Karpas-422 (cell line): ENCODE measurements around the gene SERPINH1. TPM values are rescaled to one million over a fixed set of nuclear protein-coding genes. Genes with fewer than 3 reads are reported as not detected.

Experiments
- DNase-seq: peaks from one replicate; pipeline ENCODE4 v3.0.0-alpha.2; 2015
- H2AFZ ChIP-seq: fragments of 200-600 bp; sonication (generic); 2 replicates; pipeline ENCODE4 v1.6.1; 2014; ENCODE audit warnings: antibody characterized with exemption, low read length, mixed read lengths
- H3K27ac ChIP-seq: fragments of 200-600 bp; sonication (generic); 2 replicates; pipeline ENCODE4 v1.5.1; 2014; ENCODE audit warnings: mild to moderate bottlenecking, low read length, moderate library complexity
- H3K27me3 ChIP-seq: fragments of 200-600 bp; sonication (generic); 2 replicates; pipeline ENCODE4 v1.6.1; 2014; ENCODE audit warnings: low read length, mixed read lengths
- H3K36me3 ChIP-seq: fragments of 200-600 bp; sonication (generic); 2 replicates; pipeline ENCODE4 v1.6.1; 2014; ENCODE audit warnings: low read length, mixed read lengths; ENCODE audit not compliant: insufficient read depth
- H3K4me1 ChIP-seq: fragments of 200-600 bp; sonication (generic); 2 replicates; pipeline ENCODE4 v1.6.1; 2014; ENCODE audit warnings: mild to moderate bottlenecking, low read length, mixed read lengths
- H3K4me2 ChIP-seq: fragments of 200-600 bp; sonication (generic); 2 replicates; pipeline ENCODE4 v1.6.1; 2014; ENCODE audit warnings: low read length, low read depth, mild to moderate bottlenecking; ENCODE audit not compliant: poor library complexity, severe bottlenecking
- H3K4me3 ChIP-seq: fragments of 200-600 bp; sonication (generic); 2 replicates; pipeline ENCODE4 v1.5.1; 2014; ENCODE audit warnings: mild to moderate bottlenecking, antibody characterized with exemption, low read length, mixed read lengths
- H3K79me2 ChIP-seq: fragments of 200-600 bp; sonication (generic); 2 replicates; pipeline ENCODE4 v1.6.1; 2014; ENCODE audit warnings: mild to moderate bottlenecking, low read length, mixed read lengths
- H3K9ac ChIP-seq: fragments of 200-600 bp; sonication (generic); 2 replicates; pipeline ENCODE4 v1.6.0; 2014; ENCODE audit warnings: low read length
- H3K9me2 ChIP-seq: fragments of 200-600 bp; sonication (generic), shearing (Covaris generic); replicated peaks from 2 replicates; pipeline ENCODE4 v1.6.0; 2014; ENCODE audit warnings: mild to moderate bottlenecking, low read length, moderate library complexity; ENCODE audit not compliant: insufficient read depth
- H3K9me3 ChIP-seq: fragments of 300-700, 200-600 bp; sonication (generic); 2 replicates; pipeline ENCODE4 v1.6.1; 2014; ENCODE audit warnings: low read length, mixed read lengths
- H4K20me1 ChIP-seq: fragments of 200-600 bp; sonication (generic); 2 replicates; pipeline ENCODE4 v1.6.1; 2014; ENCODE audit warnings: mild to moderate bottlenecking, antibody characterized with exemption, low read length, low read depth; ENCODE audit not compliant: insufficient read depth
- total RNA-seq: library from RNA; depleted of rRNA; stranded (reverse); fragments of >200 nt; shearing (Covaris generic); gene quantifications from 2 replicates; pipeline ENCODE4 v1.2.3, GENCODE V29; 2014; ENCODE audit warnings: low replicate concordance

The SERPINH1 gene
- total RNA-seq, 1 experiment from 2014 or later = 10.5 TPM

- Histone ChIP-seq H3K79me2 (peaks cover 98% of the 10 kb centered on the region), H3K4me2 (peak overlapping the region; percentile 80), H3K4me3 (peak overlapping the region; percentile 80; the same call in 1 of the 2 replicates), H3K9ac (peak overlapping the region; percentile 97), H3K27ac (peak overlapping the region; percentile 99), H3K9me2 (no peaks in the 10 kb centered on the region), H3K27me3 (no peaks in the 10 kb centered on the region), H2AFZ (no peak overlapping the region), H3K9me3 (no peaks in the 10 kb centered on the region), H3K4me1 (peaks cover 87% of the 10 kb centered on the region), H4K20me1 (peaks cover 21% of the 10 kb centered on the region), H3K36me3 (peaks cover 18% of the 10 kb centered on the region; the same call in 1 of the 2 replicates)
- no peak for DNase-seq
Observed at GRCh38 chr11:75520688-75521087, 41.4 kb upstream of the SERPINH1 start.

GRCh38 chr11:75522286-75523044 is 39.6 kb upstream of the SERPINH1 start:
- Histone ChIP-seq H3K4me3 (peak overlapping the region; percentile 80), H3K36me3 (0 out of 2 replicates have a peak, but pooled peaks cover 12% of the 10 kb centered on the region), H3K9me3 (no peaks in the 10 kb centered on the region), H3K79me2 (peaks cover 80% of the 10 kb centered on the region), H3K9me2 (no peaks in the 10 kb centered on the region), H3K27ac (peak overlapping the region; percentile 99), H3K4me1 (peaks cover 75% of the 10 kb centered on the region), H3K9ac (peak overlapping the region; percentile 97), H2AFZ (no peak overlapping the region), H3K27me3 (no peaks in the 10 kb centered on the region), H3K4me2 (peak overlapping the region; percentile 80), H4K20me1 (peaks cover 21% of the 10 kb centered on the region)
- no peak for DNase-seq

- Histone ChIP-seq H4K20me1 (peaks cover 24% of the 10 kb centered on the region), H3K36me3 (0 out of 2 replicates have a peak, but pooled peaks cover 5% of the 10 kb centered on the region), H3K27ac (peak overlapping the region; percentile 99), H3K4me1 (peaks cover 68% of the 10 kb centered on the region), H3K9me3 (no peaks in the 10 kb centered on the region), H3K9me2 (no peaks in the 10 kb centered on the region), H3K4me2 (peak overlapping the region; percentile 80), H3K27me3 (no peaks in the 10 kb centered on the region), H3K9ac (peak overlapping the region; percentile 97), H2AFZ (no peak overlapping the region), H3K79me2 (peaks cover 73% of the 10 kb centered on the region), H3K4me3 (peak overlapping the region; percentile 80)
- DNase-seq = peak; percentile 88
Observed at GRCh38 chr11:75523189-75523588, 38.9 kb upstream of the SERPINH1 start.

- H3K4me3 ChIP-seq = peak overlapping the region; percentile 80
- no peak for DNase-seq
- peak overlapping the region; percentile 99 for H3K27ac ChIP-seq
- H3K9ac ChIP-seq = peak overlapping the region; percentile 97
- no peak overlapping the region for H2AFZ ChIP-seq
- peaks cover 59% of the 10 kb centered on the region for H3K4me1 ChIP-seq
- no peaks in the 10 kb centered on the region for H3K27me3 ChIP-seq
- no peaks in the 10 kb centered on the region for H3K9me3 ChIP-seq
- peaks cover 64% of the 10 kb centered on the region for H3K79me2 ChIP-seq
- 0 out of 2 replicates have a peak, but pooled peaks cover 4% of the 10 kb centered on the region for H3K36me3 ChIP-seq
- peak overlapping the region; percentile 80 for H3K4me2 ChIP-seq
- peaks cover 24% of the 10 kb centered on the region for H4K20me1 ChIP-seq
- no peaks in the 10 kb centered on the region for H3K9me2 ChIP-seq
Observed at GRCh38 chr11:75523811-75524664, 38.0 kb upstream of the SERPINH1 start.

GRCh38 chr11:75524665-75525432 is 37.2 kb upstream of the SERPINH1 start:
- H3K36me3 ChIP-seq = 0 out of 2 replicates have a peak, but pooled peaks cover 4% of the 10 kb centered on the region
- H3K9ac ChIP-seq = peak overlapping the region; percentile 97
- peaks cover 24% of the 10 kb centered on the region for H4K20me1 ChIP-seq
- H2AFZ ChIP-seq = no peak overlapping the region
- H3K4me2 ChIP-seq = peak overlapping the region; percentile 80
- peak; percentile 72 for DNase-seq
- no peaks in the 10 kb centered on the region for H3K9me2 ChIP-seq
- no peaks in the 10 kb centered on the region for H3K27me3 ChIP-seq
- H3K4me1 ChIP-seq = peaks cover 51% of the 10 kb centered on the region
- H3K79me2 ChIP-seq = peaks cover 56% of the 10 kb centered on the region
- H3K4me3 ChIP-seq = peak overlapping the region; percentile 80
- H3K27ac ChIP-seq = peak overlapping the region; percentile 99
- no peaks in the 10 kb centered on the region for H3K9me3 ChIP-seq

- H3K79me2 ChIP-seq = peaks cover 49% of the 10 kb centered on the region
- peaks cover 43% of the 10 kb centered on the region for H3K4me1 ChIP-seq
- peaks cover 23% of the 10 kb centered on the region for H4K20me1 ChIP-seq
- peak within 1 kb of the TSS; percentile 97 for H3K9ac ChIP-seq
- H3K4me2 ChIP-seq = peak within 1 kb of the TSS; percentile 80
- peak within 1 kb of the TSS; percentile 99 for H3K27ac ChIP-seq
- peak; percentile 96 for DNase-seq
- H3K36me3 ChIP-seq = 0 out of 2 replicates have a peak, but pooled peaks cover 4% of the 10 kb centered on the region
- H3K9me2 ChIP-seq = no peaks in the 10 kb centered on the region
- no peak within 1 kb of the TSS for H2AFZ ChIP-seq
- peak within 1 kb of the TSS; percentile 80 for H3K4me3 ChIP-seq
- H3K9me3 ChIP-seq = no peaks in the 10 kb centered on the region
- no peaks in the 10 kb centered on the region for H3K27me3 ChIP-seq
Observed at GRCh38 chr11:75525433-75526191, 36.4 kb upstream of the SERPINH1 start, which contains the start of gene GDPD5. GDPD5 (minus strand) TSS chr11:75525941; CDS start chr11:75477735, 48,206 bp downstream.

GRCh38 chr11:75526192-75526541 is 35.9 kb upstream of the SERPINH1 start:
- Histone ChIP-seq H3K4me2 (peak overlapping the region; percentile 74), H3K9ac (peak overlapping the region; percentile 97), H3K36me3 (0 out of 2 replicates have a peak, but pooled peaks cover 4% of the 10 kb centered on the region), H2AFZ (no peak overlapping the region), H3K27me3 (no peaks in the 10 kb centered on the region), H3K79me2 (peaks cover 43% of the 10 kb centered on the region), H3K4me1 (peaks cover 38% of the 10 kb centered on the region), H3K27ac (no peak overlapping the region), H3K4me3 (peak overlapping the region; percentile 80), H3K9me3 (no peaks in the 10 kb centered on the region), H3K9me2 (no peaks in the 10 kb centered on the region), H4K20me1 (peaks cover 18% of the 10 kb centered on the region)
- no peak for DNase-seq
